Fibroblast of mammary gland (primary cell): ENCODE results near the gene GNB3.

Source experiments
- DNase-seq: peaks from one replicate; pipeline ENCODE4 v3.0.0-alpha.2; 2010; ENCODE audit warnings: low read depth
- H3K4me3 ChIP-seq: 2 replicates; pipeline ENCODE4 v1.5.1; 2011; ENCODE audit warnings: low read depth, mild to moderate bottlenecking, low read length, moderate library complexity; ENCODE audit not compliant: control insufficient read depth
- CTCF ChIP-seq: conservative IDR thresholded peaks from 2 replicates; pipeline ENCODE4 v1.5.1; 2011; ENCODE audit warnings: low read depth, low read length, inconsistent platforms; ENCODE audit not compliant: control insufficient read depth, insufficient read depth

The GNB3 gene

GRCh38 chr12:6836851-6837250, 3.9 kb upstream of the GNB3 start:
- DNase-seq, result no peak
- no peak overlapping the region for H3K4me3 ChIP-seq
- TF ChIP-seq CTCF, result no peak

- no peak overlapping the region for H3K4me3 ChIP-seq
- no peak for DNase-seq
- no peak for TF ChIP-seq CTCF
Measured at GRCh38 chr12:6837370-6838060, 3.2 kb upstream of the GNB3 start.

- H3K4me3 ChIP-seq, result no peak overlapping the region
- TF ChIP-seq CTCF, result no peak
- DNase-seq, result no peak
Measured at GRCh38 chr12:6838854-6839253, 1.9 kb upstream of the GNB3 start.

- no peak for TF ChIP-seq CTCF
- no peak for DNase-seq
Measured at GRCh38 chr12:6839482-6840201, 1.1 kb upstream of the GNB3 start.

DNA sequence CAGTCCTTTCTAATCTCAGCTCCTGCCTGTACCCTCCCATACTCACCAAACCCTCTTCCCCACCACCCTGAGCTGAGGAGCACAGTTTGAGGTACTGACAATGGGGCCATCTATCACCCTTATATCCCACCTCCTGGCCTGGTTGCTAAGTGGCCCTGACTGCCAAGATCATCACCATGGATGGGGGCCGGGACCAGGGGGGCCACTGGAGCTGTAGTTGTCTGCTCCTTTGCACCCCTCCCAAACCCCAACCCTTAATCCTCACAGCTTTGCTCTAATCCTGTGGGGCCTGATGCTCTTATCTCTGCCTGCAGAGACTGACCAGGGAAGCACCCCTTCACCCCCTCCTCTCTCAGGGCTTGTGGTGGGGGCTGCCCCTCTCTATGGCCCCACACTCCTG, 395 bp upstream of the GNB3 start:
- H3K4me3 ChIP-seq, result no peak overlapping the region
- TF ChIP-seq CTCF, result no peak
- DNase-seq, result no peak

More at GRCh38 chr12:6839482-6840201, 1.1 kb upstream of the GNB3 start:
- no peak overlapping the region for H3K4me3 ChIP-seq

GRCh38 chr12:6842075-6842474, 1.4 kb downstream of the GNB3 start:
- no peak for DNase-seq
- H3K4me3 ChIP-seq, result no peak overlapping the region
- no peak for TF ChIP-seq CTCF
